ENCODE data around the gene KAZN.

KAZN gene

DNA sequence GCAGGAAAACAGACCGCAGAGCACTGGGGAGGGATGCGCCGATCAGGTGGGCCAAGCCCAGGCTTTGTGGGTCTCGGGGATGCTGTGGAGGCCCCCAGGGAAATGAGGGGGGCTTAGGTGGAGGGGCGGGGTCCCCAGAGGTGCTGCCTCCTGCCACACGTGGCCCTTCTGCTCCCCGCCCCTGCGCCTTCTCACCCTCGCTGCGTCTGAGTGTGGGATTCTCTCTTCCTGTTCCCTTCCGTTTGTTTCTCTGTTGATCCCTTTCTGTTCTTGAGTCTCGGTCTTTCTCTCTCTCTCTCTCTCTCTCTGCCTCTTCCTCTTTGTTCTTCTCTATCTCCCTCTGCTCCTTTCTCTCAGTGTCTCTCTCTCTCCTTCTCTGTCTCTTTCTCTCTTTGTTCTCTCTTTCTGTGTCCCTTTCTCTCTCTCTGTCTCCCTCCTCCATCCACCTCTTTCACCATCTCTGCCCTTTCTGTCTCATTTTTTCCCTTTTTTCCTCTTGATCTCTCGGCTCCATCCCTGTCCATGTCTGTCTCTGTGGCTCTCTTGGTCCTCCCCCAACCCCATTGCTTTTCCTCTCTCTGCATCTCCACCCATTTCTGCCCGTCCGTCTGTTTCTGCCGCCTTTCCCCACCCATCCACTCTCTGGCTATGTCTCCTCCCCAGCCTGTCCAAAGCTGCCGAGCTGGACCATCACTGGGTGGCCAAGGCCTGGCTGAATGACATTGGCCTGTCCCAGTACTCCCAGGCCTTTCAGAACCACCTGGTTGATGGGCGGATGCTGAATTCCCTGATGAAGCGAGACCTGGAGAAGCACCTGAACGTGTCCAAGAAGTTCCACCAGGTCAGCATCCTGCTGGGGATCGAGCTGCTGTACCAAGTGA, 502.6 kb downstream of the KAZN start:
- no peak for DNase-seq

- no peak for DNase-seq
These were observed 503.3 kb downstream of the KAZN start for GRCh38 chr1:15101801-15102200.

DNA sequence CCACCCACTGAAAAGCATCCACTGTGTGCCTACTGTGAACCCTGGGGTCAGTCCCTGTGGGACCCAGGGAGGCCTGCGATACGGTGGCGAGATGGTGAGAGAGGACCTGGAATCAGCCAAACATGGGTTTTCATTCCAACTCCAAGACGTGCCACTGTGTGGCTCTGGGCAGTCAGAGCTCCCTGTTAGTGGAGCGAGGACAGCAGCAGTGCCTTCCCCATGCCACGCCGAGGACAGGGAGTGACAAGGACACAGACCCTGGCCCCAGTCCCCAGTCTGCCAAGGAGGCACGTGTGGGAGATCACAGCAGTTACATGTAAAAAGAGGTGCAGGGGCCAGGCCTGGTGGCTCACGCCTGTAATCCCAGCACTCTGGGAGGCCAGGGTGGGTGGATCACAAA, 504.2 kb downstream of the KAZN start:
- no peak for DNase-seq

DNA sequence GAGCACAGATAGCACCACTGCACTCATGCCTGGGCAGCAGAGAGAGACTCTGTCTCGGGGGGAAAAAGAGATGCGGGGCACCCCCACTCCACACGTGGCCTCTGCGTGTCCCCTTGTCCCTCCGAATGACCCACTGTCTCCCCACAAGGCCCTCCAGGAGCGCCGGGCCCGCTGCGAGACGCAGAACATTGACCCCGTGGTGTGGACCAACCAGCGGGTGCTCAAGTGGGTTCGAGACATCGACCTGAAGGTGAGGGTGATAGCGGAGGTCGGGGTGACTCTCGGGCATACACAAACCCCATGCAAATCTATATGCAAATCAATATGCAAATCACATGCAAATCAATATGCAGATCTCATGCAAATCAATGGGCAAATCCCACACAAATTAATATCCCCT, 504.7 kb downstream of the KAZN start:
- no peak for DNase-seq

DNA sequence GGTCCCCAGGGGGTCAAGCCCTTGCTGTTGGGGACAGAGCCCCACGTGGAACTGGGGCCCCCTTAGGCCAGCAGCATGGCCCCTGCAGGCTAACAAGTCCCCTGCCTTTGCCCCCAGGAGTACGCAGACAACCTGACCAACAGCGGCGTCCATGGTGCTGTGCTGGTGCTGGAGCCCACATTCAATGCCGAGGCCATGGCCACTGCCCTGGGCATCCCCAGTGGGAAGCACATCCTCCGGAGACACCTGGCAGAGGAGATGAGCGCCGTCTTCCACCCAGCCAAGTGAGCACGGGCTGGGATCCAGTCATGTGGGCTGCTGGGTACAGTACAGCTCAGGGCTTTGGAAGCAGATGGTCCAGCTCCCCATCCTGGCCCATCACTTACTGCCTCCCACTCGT, 505.4 kb downstream of the KAZN start:
- DNase-seq, result no peak

GRCh38 chr1:15104768-15105167, 506.3 kb downstream of the KAZN start:
- DNase-seq, result no peak

DNA sequence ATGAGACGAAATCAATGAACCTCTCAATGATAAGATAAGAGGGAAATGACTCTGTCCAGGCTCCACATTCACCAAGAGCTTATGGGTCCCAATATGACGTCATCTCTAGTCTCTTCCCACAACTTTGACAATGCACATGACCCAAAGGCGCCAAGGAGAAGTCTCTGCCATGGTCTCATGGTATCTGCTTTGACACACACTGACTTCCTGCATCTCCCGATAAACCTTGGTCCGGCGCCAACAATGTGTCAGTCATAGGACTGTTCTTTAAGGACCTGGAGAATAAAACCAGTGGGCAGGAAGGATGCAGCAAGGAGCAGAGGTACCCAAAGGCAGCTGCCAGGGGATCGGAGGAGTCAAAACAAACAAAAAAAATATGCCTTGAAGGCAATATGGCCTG, 508.1 kb downstream of the KAZN start:
- DNase-seq, result peak; percentile 74

DNA sequence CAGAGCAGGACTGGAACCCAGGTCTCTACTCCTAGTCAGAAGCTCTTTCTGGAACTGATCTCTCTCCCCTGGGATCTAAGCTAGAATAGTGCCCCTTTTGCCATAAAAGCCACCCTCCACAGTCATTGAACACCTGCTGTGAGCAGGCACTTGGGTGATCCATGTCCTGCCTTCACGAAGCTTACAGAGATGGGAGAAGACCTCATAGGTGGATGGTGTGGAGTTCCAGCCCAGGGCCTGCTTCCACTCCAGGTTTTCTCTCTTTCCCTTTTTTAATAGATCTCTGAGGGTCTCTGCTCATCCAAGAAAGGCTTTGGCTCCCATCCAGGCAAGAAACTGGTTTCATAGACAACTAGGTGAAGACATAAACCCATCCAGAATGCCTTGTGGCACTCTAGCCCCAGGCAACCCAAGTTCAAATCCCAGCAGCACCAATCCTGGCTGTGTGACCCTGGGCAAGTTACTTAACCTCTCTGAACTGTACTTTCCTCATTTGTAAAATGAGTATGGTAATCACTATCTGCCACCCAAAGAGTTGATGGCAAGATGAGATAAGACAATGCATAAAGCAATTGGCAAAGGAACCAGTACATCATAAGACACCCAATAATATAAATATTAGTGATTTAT, 508.7 kb downstream of the KAZN start:
- DNase-seq, result no peak

- no peak for DNase-seq
These were observed 509.4 kb downstream of the KAZN start for GRCh38 chr1:15107911-15108310.

DNA sequence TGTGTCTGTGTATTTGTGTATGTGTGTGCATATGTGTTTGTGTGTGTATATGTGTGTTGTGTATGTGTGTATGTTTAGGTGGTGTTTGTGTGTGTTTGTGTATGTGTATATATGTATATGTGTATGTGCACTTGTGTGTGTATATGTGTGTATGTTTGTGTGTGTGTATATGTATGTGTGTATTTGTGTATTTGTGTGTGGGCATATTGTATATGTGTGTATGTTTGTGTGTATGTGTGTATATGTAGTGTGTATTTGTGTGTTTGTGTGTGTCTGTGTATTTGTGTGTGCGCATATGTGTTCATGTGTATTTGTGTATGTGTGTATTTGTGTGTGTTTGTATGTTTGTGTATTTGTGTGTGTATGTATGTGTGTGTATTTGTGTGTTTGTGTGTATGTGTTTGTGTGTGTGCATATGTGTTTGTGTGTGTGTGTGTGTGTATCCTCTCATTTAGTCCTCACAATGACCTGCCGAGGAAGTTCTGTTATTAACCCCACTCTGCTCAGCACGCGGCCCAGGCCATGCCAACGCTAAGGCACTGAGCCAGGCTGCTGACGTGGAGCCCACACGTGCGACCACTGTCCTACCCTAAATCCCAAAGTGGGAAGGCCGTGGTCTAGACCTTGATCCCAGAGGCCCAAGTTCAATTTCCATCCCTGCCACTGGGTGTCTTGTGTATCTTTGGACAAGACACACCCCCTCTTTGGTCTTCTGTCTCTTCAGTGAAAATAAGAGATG, 511.8 kb downstream of the KAZN start:
- no peak for DNase-seq

DNA sequence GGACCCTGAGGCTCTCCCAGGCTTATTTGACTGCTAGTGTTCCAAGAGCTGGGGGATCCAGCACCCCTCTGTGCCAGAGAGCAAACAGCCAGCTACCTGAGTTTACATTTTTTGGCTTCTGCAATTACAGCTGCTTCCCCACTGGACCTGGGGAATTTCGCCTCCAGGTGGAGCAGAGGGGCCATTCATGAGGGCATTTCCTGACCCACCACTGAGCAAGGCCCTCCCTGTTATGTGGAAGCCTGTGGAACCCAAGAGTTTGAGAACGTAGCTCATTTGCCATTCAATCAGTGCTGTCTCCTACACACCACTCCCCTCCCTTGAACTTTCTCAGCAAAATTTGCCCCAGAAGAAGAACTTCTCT, 512.4 kb downstream of the KAZN start:
- no peak for DNase-seq

- no peak for DNase-seq
These were observed 514.7 kb downstream of the KAZN start for GRCh38 chr1:15113146-15113545.

DNA sequence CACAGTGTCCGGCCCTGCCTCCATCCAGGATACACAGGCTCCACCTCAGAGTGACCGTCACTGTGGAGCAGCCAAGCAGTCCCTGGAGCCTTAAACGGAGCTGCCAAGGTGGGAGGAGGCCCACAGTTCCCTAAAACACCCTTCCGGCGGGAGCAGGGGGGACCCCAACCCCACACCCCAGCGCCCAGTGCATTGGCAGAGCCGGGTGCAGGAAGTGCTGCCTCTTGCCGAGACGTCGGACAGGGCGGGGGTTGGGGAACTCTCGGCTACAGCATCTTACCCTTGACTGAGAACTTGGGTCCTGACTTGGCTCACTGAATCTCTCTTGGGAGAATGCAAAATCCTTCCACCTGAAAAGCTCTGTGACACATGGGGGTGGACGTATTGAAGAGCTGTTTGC, 516.4 kb downstream of the KAZN start:
- DNase-seq, result no peak

DNA sequence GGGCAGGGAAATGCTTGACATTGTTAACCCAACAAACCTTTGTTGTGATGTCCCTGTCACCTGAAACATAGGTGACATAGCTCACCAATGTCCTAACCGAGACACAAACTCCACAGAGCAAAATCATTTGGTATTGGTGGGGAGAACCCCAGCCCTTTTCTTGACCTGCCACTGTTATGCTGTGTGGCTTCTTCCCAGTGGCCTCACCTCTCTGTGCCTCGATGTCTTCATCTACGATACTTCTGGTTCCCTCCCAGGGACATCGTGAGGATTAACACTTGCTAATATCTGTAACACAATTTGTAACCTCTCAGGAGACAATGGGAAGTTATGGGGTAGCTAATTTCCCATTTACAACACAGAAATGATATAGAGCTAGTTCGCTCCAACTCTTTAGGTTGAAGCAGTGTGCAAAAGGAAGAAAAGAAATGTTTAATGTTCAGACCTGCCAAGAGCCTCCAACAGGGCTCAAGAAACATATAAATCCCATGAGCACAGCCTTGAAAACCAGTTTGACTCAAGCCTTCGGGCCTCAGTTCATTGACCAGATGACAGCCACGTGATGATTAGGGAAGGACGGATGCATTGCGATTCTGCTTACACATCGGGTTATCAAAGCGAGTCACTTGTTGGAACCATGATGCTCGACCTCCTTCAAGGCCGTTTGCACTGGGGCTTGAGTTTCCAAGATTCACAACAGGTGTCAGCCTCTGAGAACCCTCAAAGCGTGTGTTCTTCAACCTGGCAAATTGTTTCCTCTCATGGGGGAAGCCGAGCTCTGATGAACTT, 517.3 kb downstream of the KAZN start:
- DNase-seq, result no peak

- no peak for DNase-seq
These were observed 518.5 kb downstream of the KAZN start for GRCh38 chr1:15116966-15117365.

GRCh38 chr1:15117671-15118325, 519.3 kb downstream of the KAZN start:
- DNase-seq, result no peak

GRCh38 chr1:15118579-15118978, 520.1 kb downstream of the KAZN start:
- no peak for DNase-seq

DNA sequence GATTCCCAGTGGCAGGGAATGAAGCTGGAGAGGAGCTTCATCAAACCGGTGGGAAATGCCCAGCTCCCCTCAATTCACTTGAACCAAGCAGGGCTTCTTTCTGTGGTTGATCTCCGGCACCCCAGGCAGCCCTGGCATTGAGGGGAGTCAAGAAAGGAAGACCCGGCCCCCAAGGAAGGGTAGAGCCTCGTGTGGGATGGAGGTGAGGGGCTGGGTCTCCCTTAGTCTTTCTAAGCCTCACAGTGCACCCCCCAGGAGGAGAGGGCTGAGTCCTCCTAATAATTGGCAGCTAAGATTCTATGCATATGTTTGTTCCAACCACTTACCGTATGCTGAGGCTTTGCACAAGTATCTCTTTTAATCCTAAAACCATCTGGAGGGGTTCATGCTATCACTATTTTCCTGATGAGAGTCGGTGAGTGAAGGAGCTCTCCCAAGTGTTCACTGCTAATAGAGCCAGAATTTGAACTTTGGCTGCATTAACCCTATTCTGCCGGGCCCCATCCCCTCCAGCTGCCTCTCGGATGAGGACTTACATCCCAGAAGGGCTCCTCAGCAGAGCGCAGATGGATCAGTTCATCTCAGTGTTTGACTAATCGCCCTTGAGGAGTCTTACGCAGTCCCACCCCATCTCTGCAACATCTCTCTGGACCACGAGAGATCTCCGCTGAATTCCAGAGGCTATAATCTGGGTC, 521.9 kb downstream of the KAZN start:
- DNase-seq, result no peak

DNA sequence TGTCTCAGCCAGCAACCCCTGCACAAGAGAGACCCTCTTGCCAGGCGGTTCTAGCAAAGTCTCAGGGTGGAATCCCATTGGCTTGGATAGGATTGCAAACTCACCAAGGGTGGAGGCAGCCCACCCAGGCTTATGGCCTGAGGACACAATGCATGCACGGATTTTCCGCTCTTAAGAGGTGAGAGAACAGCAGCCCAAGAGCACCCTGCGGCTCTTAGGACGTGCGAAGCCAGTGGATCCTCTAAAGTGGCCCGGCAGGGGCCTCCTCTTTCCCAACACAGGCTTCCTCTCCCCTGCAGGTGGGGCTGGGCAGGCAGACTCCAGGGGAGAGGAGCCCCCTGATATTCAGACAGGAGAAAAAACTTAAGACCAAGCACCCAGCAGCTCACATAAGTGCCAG, 523.8 kb downstream of the KAZN start:
- no peak for DNase-seq

GRCh38 chr1:15123270-15123669, 524.8 kb downstream of the KAZN start:
- DNase-seq, result no peak

GRCh38 chr1:15123925-15124324, 525.4 kb downstream of the KAZN start:
- DNase-seq, result no peak
